Activated CD8-positive, alpha-beta T cell treated with anti-CD3 and anti-CD28 coated beads for 36 hours (primary cell): Measurements from ENCODE around the gene PCDHGB3. TPM values are rescaled to one million over a fixed set of nuclear protein-coding genes. Genes with fewer than 3 reads are reported as not detected.

Source experiments
- ATAC-seq: fragments of 200-7000 bp; cut with Tn5 transposase; one replicate; pipeline ENCODE4 v1.10.0; 2021; ENCODE audit warnings: mild to moderate bottlenecking, moderate library complexity
- CTCF ChIA-PET: fragments of 350-600 bp; sonication (Branson Sonifier 250); formaldehyde crosslinking; loops from one replicate; lab custom pipeline; 2021; ENCODE audit warnings: antibody characterized with exemption; lab: Charles Lee
- POLR2A ChIA-PET: fragments of 350-600 bp; sonication (Branson Sonifier 250); formaldehyde crosslinking; loops from one replicate; lab custom pipeline; 2021; ENCODE audit warnings: antibody characterized with exemption; lab: Charles Lee
- DNase-seq: peaks from one replicate; pipeline ENCODE4 v3.0.0-alpha.2; 2020
- H3K27ac Mint-ChIP-seq: one replicate; pipeline ENCODE4 v1.8.0; 2021; ENCODE audit warnings: mild to moderate bottlenecking, mixed read lengths
- H3K27me3 Mint-ChIP-seq: one replicate; pipeline ENCODE4 v1.8.0; 2021; ENCODE audit warnings: mixed read lengths
- H3K36me3 Mint-ChIP-seq: one replicate; pipeline ENCODE4 v1.8.0; 2021; ENCODE audit warnings: low read depth, mixed read lengths
- H3K4me1 Mint-ChIP-seq: one replicate; pipeline ENCODE4 v1.8.0; 2021; ENCODE audit warnings: low read depth, mixed read lengths
- H3K4me3 Mint-ChIP-seq: one replicate; pipeline ENCODE4 v1.8.0; 2021; ENCODE audit warnings: mild to moderate bottlenecking, moderate library complexity, mixed read lengths
- H3K9me3 Mint-ChIP-seq: one replicate; pipeline ENCODE4 v1.8.0; 2021; ENCODE audit warnings: mixed read lengths
- intact Hi-C: fragments of 100-400 bp; cut with micrococcal nuclease; formaldehyde crosslinking; loops from one replicate; pipeline ENCODE4 v1.10.0; 2022
- total RNA-seq, 2 experiments: library from RNA; stranded (reverse); gene quantifications; one replicate each; pipeline ENCODE4 v1.2.3, GENCODE V29; 2021
- TF ChIP-seq, protein P1 (sequence below): fragments of 200-600 bp; IDR thresholded peaks from one replicate; pipeline ENCODE4 v1.8.0; 2022; ENCODE audit warnings: antibody characterized with exemption, mild to moderate bottlenecking

PCDHGB3 gene
- total RNA-seq, 2 experiments from 2014 or later = 0.07 to 0.16 TPM

- H3K9me3 Mint-ChIP-seq = peaks cover 23% of the 10 kb centered on the region
- no peak for DNase-seq
- intact Hi-C loops = no loop called here
- H3K4me1 Mint-ChIP-seq = no peaks in the 10 kb centered on the region
- peaks cover 62% of the 10 kb centered on the region for H3K27me3 Mint-ChIP-seq
- CTCF ChIA-PET = interaction anchor here (1.1 to 2.8 kb wide), 4 partner anchors 18 to 213 kb away, joined by 3 to 8 read pairs (median 6); partner anchors contain the start of genes PCDHGB3 and TAF7
- POLR2A ChIA-PET = no interaction called here
- H3K27ac Mint-ChIP-seq = no peak overlapping the region
- H3K4me3 Mint-ChIP-seq = no peak overlapping the region
- peaks cover 14% of the 10 kb centered on the region for H3K36me3 Mint-ChIP-seq
- TF ChIP-seq, protein P1, sequence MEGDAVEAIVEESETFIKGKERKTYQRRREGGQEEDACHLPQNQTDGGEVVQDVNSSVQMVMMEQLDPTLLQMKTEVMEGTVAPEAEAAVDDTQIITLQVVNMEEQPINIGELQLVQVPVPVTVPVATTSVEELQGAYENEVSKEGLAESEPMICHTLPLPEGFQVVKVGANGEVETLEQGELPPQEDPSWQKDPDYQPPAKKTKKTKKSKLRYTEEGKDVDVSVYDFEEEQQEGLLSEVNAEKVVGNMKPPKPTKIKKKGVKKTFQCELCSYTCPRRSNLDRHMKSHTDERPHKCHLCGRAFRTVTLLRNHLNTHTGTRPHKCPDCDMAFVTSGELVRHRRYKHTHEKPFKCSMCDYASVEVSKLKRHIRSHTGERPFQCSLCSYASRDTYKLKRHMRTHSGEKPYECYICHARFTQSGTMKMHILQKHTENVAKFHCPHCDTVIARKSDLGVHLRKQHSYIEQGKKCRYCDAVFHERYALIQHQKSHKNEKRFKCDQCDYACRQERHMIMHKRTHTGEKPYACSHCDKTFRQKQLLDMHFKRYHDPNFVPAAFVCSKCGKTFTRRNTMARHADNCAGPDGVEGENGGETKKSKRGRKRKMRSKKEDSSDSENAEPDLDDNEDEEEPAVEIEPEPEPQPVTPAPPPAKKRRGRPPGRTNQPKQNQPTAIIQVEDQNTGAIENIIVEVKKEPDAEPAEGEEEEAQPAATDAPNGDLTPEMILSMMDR = no peak
- ATAC-seq = no peak
Measured at GRCh38 chr5:141351591-141351990, 18.5 kb upstream of the PCDHGB3 start.

DNA sequence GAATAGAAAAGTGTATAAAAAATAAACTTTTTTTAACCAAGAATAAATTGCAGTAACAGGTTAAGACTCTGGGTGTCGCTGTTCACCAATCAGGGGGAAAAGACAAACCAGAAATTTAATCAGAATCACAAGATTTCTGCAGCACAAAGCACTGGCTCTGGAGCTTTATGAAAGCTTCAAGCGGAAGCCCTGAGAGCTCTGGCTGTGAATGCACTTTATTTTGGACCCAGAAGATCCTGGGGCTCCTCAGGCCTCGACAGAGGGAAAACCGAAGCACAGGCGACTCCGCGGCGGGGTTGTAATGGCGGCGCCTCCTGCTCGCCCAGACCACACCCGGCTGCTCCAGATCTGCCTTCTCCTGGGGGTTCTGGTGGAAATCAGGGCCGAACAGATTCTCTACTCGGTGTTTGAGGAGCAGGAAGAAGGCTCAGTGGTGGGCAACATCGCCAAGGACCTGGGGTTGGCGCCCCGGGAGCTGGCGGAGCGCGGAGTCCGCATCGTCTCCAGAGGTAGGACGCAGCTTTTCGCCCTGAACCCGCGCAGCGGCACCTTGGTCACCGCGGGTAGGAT, 15.1 kb upstream of the PCDHGB3 start, which contains the start of gene PCDHGA4:
Gene PCDHGA4, plus strand, starts transcription at position 122 of the 570 bp plus-strand sequence. Its CDS starts 87 bp downstream, at position 209.
- H3K36me3 Mint-ChIP-seq = peaks cover 16% of the 10 kb centered on the region

DNA sequence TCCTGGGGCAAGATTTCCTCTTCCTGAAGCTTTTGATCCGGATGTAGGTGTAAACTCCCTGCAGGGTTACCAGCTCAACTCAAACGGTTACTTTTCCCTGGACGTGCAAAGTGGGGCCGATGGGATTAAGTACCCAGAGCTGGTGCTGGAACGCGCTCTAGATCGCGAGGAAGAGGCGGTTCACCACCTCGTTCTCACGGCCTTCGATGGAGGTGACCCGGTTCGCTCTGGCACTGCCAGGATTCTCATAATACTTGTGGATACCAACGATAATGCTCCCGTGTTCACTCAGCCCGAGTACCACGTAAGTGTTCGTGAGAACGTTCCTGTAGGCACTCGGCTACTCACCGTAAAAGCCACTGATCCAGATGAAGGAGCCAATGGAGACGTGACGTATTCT, 14.4 kb upstream of the PCDHGB3 start:
- TF ChIP-seq, protein P1 = no peak
- no peak overlapping the region for H3K27ac Mint-ChIP-seq
- peaks cover 21% of the 10 kb centered on the region for H3K36me3 Mint-ChIP-seq
- ChIA-PET POLR2A (no interaction called here), CTCF (interaction anchor here (0.8 to 2.2 kb wide), 13 partner anchors 8 to 202 kb away, joined by 3 to 8 read pairs (median 4); partner anchors contain the start of genes PCDHGA1, PCDHGA3, PCDHGA5 and PCDHGB3)
- H3K4me1 Mint-ChIP-seq = no peaks in the 10 kb centered on the region
- H3K27me3 Mint-ChIP-seq = peaks cover 59% of the 10 kb centered on the region
- peaks cover 26% of the 10 kb centered on the region for H3K9me3 Mint-ChIP-seq
- no peak for ATAC-seq
- DNase-seq = no peak
- H3K4me3 Mint-ChIP-seq = no peak overlapping the region
- intact Hi-C loops = no loop called here

More for the DNA sequence above, 15.1 kb upstream of the PCDHGB3 start, which contains the start of gene PCDHGA4:
- intact Hi-C loops = no loop called here
- no peak within 1 kb of the TSS for H3K27ac Mint-ChIP-seq
- TF ChIP-seq, protein P1 = peak; percentile 58
- H3K27me3 Mint-ChIP-seq = peaks cover 60% of the 10 kb centered on the region
- H3K4me1 Mint-ChIP-seq = no peaks in the 10 kb centered on the region
- POLR2A ChIA-PET = no interaction called here
- ATAC-seq (no peak), DNase-seq (no peak)
- H3K9me3 Mint-ChIP-seq = peaks cover 25% of the 10 kb centered on the region
- CTCF ChIA-PET = interaction anchor here (0.8 to 2.2 kb wide), 13 partner anchors 9 to 202 kb away, joined by 3 to 8 read pairs (median 4); partner anchors contain the start of genes PCDHGA1, PCDHGA3, PCDHGA5 and PCDHGB3
- no peak within 1 kb of the TSS for H3K4me3 Mint-ChIP-seq

- H3K27ac Mint-ChIP-seq = no peak overlapping the region
- H3K36me3 Mint-ChIP-seq = peaks cover 22% of the 10 kb centered on the region
- DNase-seq = no peak
- no peaks in the 10 kb centered on the region for H3K4me1 Mint-ChIP-seq
- intact Hi-C loops = no loop called here
- H3K27me3 Mint-ChIP-seq = peaks cover 59% of the 10 kb centered on the region
- no peak for ATAC-seq
- ChIA-PET POLR2A (no interaction called here), CTCF (interaction anchor here (1.0 to 2.2 kb wide), 9 partner anchors 8 to 201 kb away, joined by 3 to 8 read pairs (median 4); partner anchors contain the start of genes PCDHGA3, PCDHGA5 and PCDHGB3)
- peaks cover 31% of the 10 kb centered on the region for H3K9me3 Mint-ChIP-seq
- no peak overlapping the region for H3K4me3 Mint-ChIP-seq
- TF ChIP-seq, protein P1 = no peak
Measured at GRCh38 chr5:141356133-141356532, 13.9 kb upstream of the PCDHGB3 start.

DNA sequence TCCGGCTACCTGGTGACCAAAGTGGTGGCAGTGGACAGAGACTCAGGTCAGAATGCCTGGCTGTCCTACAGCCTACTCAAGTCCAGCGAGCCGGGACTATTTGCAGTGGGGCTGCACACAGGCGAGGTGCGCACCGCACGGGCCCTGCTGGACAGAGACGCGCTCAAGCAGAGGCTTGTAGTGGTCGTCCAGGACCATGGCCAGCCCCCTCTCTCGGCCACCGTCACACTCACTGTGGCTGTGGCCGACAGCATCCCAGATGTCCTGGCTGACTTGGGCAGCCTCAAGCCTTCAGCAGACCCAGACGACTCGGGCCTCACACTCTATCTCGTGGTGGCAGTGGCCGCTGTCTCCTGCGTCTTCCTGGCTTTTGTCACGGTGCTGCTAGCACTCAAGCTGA, 13.1 kb upstream of the PCDHGB3 start:
- no peaks in the 10 kb centered on the region for H3K4me1 Mint-ChIP-seq
- H3K27me3 Mint-ChIP-seq = peaks cover 62% of the 10 kb centered on the region
- TF ChIP-seq, protein P1 = no peak
- H3K36me3 Mint-ChIP-seq = peaks cover 24% of the 10 kb centered on the region
- H3K4me3 Mint-ChIP-seq = no peak overlapping the region
- CTCF ChIA-PET = no interaction called here
- intact Hi-C loops = no loop called here
- no peak for ATAC-seq
- H3K9me3 Mint-ChIP-seq = peaks cover 35% of the 10 kb centered on the region
- no peak for DNase-seq
- POLR2A ChIA-PET = no interaction called here
- H3K27ac Mint-ChIP-seq = no peak overlapping the region
